Breast epithelium (tissue), 4 donors: Measurements from ENCODE around the gene C22orf15. TPM values are rescaled to one million over a fixed set of nuclear protein-coding genes. Genes with fewer than 3 reads are reported as not detected.

Experiments used
- DNase-seq, 2 donors: peaks; one replicate each; pipeline ENCODE4 v3.0.0-alpha.2; 2019; ENCODE audit warnings: low spot score in 2 of 2
- H3K27ac ChIP-seq, 2 donors: fragments of 200-600 bp; sonication (generic) in 1 of 2; one replicate each; pipeline ENCODE4 v1.5.1; 2016 to 2019; ENCODE audit warnings: mild to moderate bottlenecking in 1 of 2
- H3K27me3 ChIP-seq, 2 donors: fragments of 200-600 bp; sonication (generic) in 1 of 2; one replicate each; pipeline versions ENCODE4 v1.5.1 to v1.6.0; 2017 to 2019; ENCODE audit warnings: control low read depth in 1 of 2, mild to moderate bottlenecking in 1 of 2
- H3K36me3 ChIP-seq: fragments of 200-600 bp; one replicate; pipeline ENCODE4 v1.5.1; 2019
- H3K4me1 ChIP-seq, 2 donors: fragments of 200-600 bp; sonication (generic); one replicate each; pipeline ENCODE4 v1.5.1; 2016 to 2019; ENCODE audit warnings: control low read depth in 1 of 2
- H3K4me3 ChIP-seq, 3 donors: fragments of 200-600 bp; sonication (generic); 1 replicate in 2 of 3; 2 replicates in 1 of 3; pipeline ENCODE4 v1.5.1; 2016 to 2019; ENCODE audit warnings: mild to moderate bottlenecking in 3 of 3, moderate library complexity in 2 of 3
- H3K9me3 ChIP-seq, 2 donors: fragments of 200-600 bp; sonication (generic) in 1 of 2; one replicate each; pipeline ENCODE4 v1.5.1; 2016 to 2019; ENCODE audit warnings: control low read depth in 1 of 2
- POLR2A ChIP-seq: fragments of 450-650 bp; IDR thresholded peaks from one replicate; pipeline ENCODE4 v1.6.1; 2016; ENCODE audit warnings: antibody characterized with exemption, mild to moderate bottlenecking, moderate library complexity
- POLR2AphosphoS5 ChIP-seq, 3 donors: sonication (generic); formaldehyde crosslinking; IDR thresholded peaks; one replicate each; pipeline ENCODE4 v1.6.1; 2017; ENCODE audit warnings: antibody characterized with exemption in 3 of 3
- intact Hi-C: fragments of 100-400 bp; cut with DNase I; formaldehyde crosslinking; loops from one replicate; pipeline ENCODE4 v1.15.1; 2023; ENCODE audit warnings: low total_unique reads
- total RNA-seq, 3 donors: library from RNA; depleted of rRNA; stranded (reverse); fragments of >200 nt; gene quantifications; one replicate each; pipeline ENCODE4 v1.1.0, GENCODE V29; 2016
- TF ChIP-seq, protein P1 (sequence below), 3 donors: fragments of 450-650 bp; IDR thresholded peaks; one replicate each; pipeline ENCODE4 v1.5.1; 2016 to 2017; ENCODE audit warnings: antibody characterized with exemption in 3 of 3, mild to moderate bottlenecking in 3 of 3, moderate library complexity in 3 of 3

The C22orf15 gene
- total RNA-seq, 3 donors from 2014 or later = not detected

GRCh38 chr22:23778577-23778900 lies 15.7 kb downstream of the C22orf15 start:
- no peaks in the 10 kb centered on the region for H3K4me1 ChIP-seq
- no peak for DNase-seq
- H3K9me3 ChIP-seq = no peaks in the 10 kb centered on the region
- H3K36me3 ChIP-seq = no peaks in the 10 kb centered on the region
- H3K27ac ChIP-seq = no peak overlapping the region
- TF ChIP-seq POLR2AphosphoS5 (IDR thresholded peaks at IDR 0.05) = no peak
- TF ChIP-seq, protein P1, sequence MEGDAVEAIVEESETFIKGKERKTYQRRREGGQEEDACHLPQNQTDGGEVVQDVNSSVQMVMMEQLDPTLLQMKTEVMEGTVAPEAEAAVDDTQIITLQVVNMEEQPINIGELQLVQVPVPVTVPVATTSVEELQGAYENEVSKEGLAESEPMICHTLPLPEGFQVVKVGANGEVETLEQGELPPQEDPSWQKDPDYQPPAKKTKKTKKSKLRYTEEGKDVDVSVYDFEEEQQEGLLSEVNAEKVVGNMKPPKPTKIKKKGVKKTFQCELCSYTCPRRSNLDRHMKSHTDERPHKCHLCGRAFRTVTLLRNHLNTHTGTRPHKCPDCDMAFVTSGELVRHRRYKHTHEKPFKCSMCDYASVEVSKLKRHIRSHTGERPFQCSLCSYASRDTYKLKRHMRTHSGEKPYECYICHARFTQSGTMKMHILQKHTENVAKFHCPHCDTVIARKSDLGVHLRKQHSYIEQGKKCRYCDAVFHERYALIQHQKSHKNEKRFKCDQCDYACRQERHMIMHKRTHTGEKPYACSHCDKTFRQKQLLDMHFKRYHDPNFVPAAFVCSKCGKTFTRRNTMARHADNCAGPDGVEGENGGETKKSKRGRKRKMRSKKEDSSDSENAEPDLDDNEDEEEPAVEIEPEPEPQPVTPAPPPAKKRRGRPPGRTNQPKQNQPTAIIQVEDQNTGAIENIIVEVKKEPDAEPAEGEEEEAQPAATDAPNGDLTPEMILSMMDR (IDR thresholded peaks at IDR 0.05) = no peak
- no peak for TF ChIP-seq POLR2A
- H3K27me3 ChIP-seq = no peaks in the 10 kb centered on the region
- intact Hi-C loops = loop anchor here (10.0 kb wide), 1 partner anchor 56 kb away; the partner anchor contains the start of gene DERL3
- no peak overlapping the region for H3K4me3 ChIP-seq

DNA sequence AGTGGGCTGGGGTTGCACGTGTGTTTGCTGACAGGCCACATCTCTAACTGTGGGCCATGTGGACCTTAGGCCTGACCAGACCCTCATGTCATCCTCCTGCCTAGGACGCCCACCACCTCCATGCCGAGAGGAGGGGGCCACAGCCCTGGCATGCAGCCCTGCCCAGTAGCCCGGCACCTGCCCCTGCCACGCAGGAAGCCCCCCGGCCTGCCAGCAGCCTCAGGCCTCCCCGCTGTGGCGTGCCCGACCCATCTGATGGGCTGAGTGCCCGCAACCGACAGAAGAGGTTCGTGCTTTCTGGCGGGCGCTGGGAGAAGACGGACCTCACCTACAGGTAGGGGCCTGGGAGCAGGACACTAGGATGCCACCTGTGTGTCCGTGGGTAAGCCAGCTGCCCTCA lies 16.3 kb downstream of the C22orf15 start:
- H3K4me1 ChIP-seq = no peaks in the 10 kb centered on the region
- intact Hi-C loops = loop anchor here (10.0 kb wide), 1 partner anchor 56 kb away; the partner anchor contains the start of gene DERL3
- no peak for DNase-seq
- no peaks in the 10 kb centered on the region for H3K27me3 ChIP-seq
- no peak overlapping the region for H3K27ac ChIP-seq
- no peak for TF ChIP-seq POLR2A
- TF ChIP-seq, protein P1 (IDR thresholded peaks at IDR 0.05) = no peak
- no peak for TF ChIP-seq POLR2AphosphoS5 (IDR thresholded peaks at IDR 0.05)
- H3K4me3 ChIP-seq = no peak overlapping the region
- H3K36me3 ChIP-seq = no peaks in the 10 kb centered on the region
- H3K9me3 ChIP-seq = no peaks in the 10 kb centered on the region

DNA sequence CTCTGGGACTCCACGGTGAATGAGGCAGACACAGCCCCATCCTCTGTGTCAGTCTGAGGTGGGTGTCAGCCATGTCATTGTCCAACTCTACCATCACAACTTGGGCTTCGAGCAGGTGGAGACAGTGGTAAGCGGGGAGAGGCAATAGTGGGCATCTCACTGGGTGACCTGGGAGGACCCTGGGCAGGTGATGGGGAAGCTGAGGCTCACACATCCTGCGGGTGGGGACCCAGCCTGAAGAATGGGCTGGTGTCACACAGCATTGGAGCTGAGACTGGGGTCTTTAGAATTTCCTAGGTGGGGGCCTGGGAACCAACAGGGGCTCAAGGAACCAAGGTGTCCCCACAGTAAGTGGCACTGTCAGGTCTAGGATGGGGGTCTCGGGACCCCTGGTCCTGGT lies 16.9 kb downstream of the C22orf15 start:
- no peak for TF ChIP-seq POLR2AphosphoS5 (IDR thresholded peaks at IDR 0.05)
- no peak for TF ChIP-seq POLR2A
- TF ChIP-seq, protein P1 (IDR thresholded peaks at IDR 0.05) = no peak
- no peak for DNase-seq
- Histone ChIP-seq H3K36me3 (no peaks in the 10 kb centered on the region), H3K4me3 (no peak overlapping the region), H3K9me3 (no peaks in the 10 kb centered on the region), H3K27ac (no peak overlapping the region), H3K4me1 (no peaks in the 10 kb centered on the region), H3K27me3 (no peaks in the 10 kb centered on the region)
- intact Hi-C loops = loop anchor here (10.0 kb wide), 1 partner anchor 55 kb away; the partner anchor contains the start of gene DERL3

DNA sequence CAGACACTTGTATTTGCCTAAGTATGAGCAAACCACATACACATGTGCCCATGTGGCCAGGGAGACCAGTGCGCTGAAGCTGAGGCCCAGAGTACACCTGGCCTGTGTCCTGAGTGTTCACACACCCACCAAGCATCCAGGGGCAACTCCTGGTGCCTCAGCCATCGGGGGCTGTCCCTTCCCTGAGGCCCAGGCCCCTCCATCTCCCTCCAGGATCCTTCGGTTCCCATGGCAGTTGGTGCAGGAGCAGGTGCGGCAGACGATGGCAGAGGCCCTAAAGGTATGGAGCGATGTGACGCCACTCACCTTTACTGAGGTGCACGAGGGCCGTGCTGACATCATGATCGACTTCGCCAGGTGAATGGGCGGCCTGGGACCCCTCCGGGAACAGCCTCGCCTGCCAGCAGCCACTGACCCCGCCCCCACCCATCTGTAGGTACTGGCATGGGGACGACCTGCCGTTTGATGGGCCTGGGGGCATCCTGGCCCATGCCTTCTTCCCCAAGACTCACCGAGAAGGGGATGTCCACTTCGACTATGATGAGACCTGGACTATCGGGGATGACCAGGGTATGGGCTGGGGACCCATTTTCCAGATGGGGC lies 17.5 kb downstream of the C22orf15 start:
- DNase-seq = no peak
- Histone ChIP-seq H3K27me3 (no peaks in the 10 kb centered on the region), H3K4me3 (no peak overlapping the region), H3K36me3 (no peaks in the 10 kb centered on the region), H3K27ac (no peak overlapping the region), H3K9me3 (no peaks in the 10 kb centered on the region), H3K4me1 (no peaks in the 10 kb centered on the region)
- TF ChIP-seq POLR2A (no peak), POLR2AphosphoS5 (IDR thresholded peaks at IDR 0.05) (no peak)
- TF ChIP-seq, protein P1 (IDR thresholded peaks at IDR 0.05) = no peak
- intact Hi-C loops = no loop called here

DNA sequence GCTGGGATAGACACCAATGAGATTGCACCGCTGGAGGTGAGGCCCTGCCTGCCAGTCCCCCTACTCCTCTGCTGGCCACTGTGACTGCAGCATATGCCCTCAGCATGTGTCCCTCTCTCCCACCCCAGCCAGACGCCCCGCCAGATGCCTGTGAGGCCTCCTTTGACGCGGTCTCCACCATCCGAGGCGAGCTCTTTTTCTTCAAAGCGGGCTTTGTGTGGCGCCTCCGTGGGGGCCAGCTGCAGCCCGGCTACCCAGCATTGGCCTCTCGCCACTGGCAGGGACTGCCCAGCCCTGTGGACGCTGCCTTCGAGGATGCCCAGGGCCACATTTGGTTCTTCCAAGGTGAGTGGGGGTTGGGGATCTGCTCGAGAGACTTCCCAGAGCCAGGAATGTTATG lies 18.3 kb downstream of the C22orf15 start:
- Histone ChIP-seq H3K27me3 (no peaks in the 10 kb centered on the region), H3K4me3 (no peak overlapping the region), H3K9me3 (no peaks in the 10 kb centered on the region), H3K4me1 (peaks cover 0 to under 1% of the 10 kb centered on the region in 2 donors), H3K27ac (no peak overlapping the region), H3K36me3 (no peaks in the 10 kb centered on the region)
- no peak for TF ChIP-seq POLR2A
- TF ChIP-seq POLR2AphosphoS5 (IDR thresholded peaks at IDR 0.05) = no peak
- TF ChIP-seq, protein P1 (IDR thresholded peaks at IDR 0.05) = no peak
- no peak for DNase-seq
- intact Hi-C loops = no loop called here
